HL-60 (cell line): Measurements from ENCODE around the gene ATF6.

Source experiments
- DNase-seq, 2 experiments: peaks; one replicate each; pipeline ENCODE4 v3.0.0-alpha.2; 2010 to 2020; ENCODE audit warnings: low read depth in 1 of 2, low spot score in 1 of 2
- H3K27ac ChIP-seq: fragments of 250-450 bp; sonication (Bioruptor Pico); replicated peaks from 2 replicates; pipeline ENCODE4 v1.5.1; 2020; ENCODE audit warnings: mild to moderate bottlenecking, moderate library complexity
- H3K27me3 ChIP-seq: fragments of 250-450 bp; sonication (Bioruptor Pico); 2 replicates; pipeline ENCODE4 v1.5.1; 2021; ENCODE audit warnings: mild to moderate bottlenecking, moderate library complexity; ENCODE audit not compliant: insufficient read depth, poor library complexity, severe bottlenecking
- H3K4me3 ChIP-seq: replicated peaks from 2 replicates; pipeline ENCODE4 v1.5.1; 2011; ENCODE audit warnings: mild to moderate bottlenecking, control low read depth, low read length; ENCODE audit not compliant: insufficient read depth
- CTCF ChIP-seq: IDR thresholded peaks from one replicate; pipeline ENCODE4 v1.5.1; 2011; ENCODE audit warnings: low read length, control low read depth, inconsistent platforms; ENCODE audit not compliant: insufficient read depth
- GABPA ChIP-seq: IDR thresholded peaks from 2 replicates; pipeline ENCODE4 v1.6.1; 2012; ENCODE audit warnings: low read depth
- POLR2AphosphoS5 ChIP-seq: IDR thresholded peaks from 2 replicates; pipeline ENCODE4 v1.6.1; 2012; ENCODE audit warnings: low read depth
- REST ChIP-seq: IDR thresholded peaks from 2 replicates; pipeline ENCODE4 v1.6.1; 2012; ENCODE audit warnings: low read depth; ENCODE audit not compliant: insufficient replicate concordance
- SPI1 ChIP-seq: IDR thresholded peaks from 2 replicates; pipeline ENCODE4 v1.6.1; 2012; ENCODE audit warnings: low read depth, mild to moderate bottlenecking, borderline replicate concordance

ATF6 gene

GRCh38 chr1:161907265-161907664 lies 141.1 kb downstream of the ATF6 start:
- no peak for TF ChIP-seq SPI1
- H3K27ac ChIP-seq, result no peak overlapping the region
- no peak overlapping the region for H3K4me3 ChIP-seq
- no peak for DNase-seq
- no peaks in the 10 kb centered on the region for H3K27me3 ChIP-seq

GRCh38 chr1:161908264-161908663 lies 142.1 kb downstream of the ATF6 start:
- DNase-seq, result no peak
- Histone ChIP-seq H3K4me3 (no peak overlapping the region), H3K27ac (no peak overlapping the region), H3K27me3 (no peaks in the 10 kb centered on the region)
- TF ChIP-seq SPI1 (no peak), GABPA (no peak), CTCF (no peak), REST (no peak), POLR2AphosphoS5 (no peak)

GRCh38 chr1:161910604-161911003 lies 144.5 kb downstream of the ATF6 start:
- H3K27me3 ChIP-seq, result no peaks in the 10 kb centered on the region
- no peak overlapping the region for H3K4me3 ChIP-seq
- no peak for TF ChIP-seq CTCF
- TF ChIP-seq GABPA, result no peak
- TF ChIP-seq SPI1, result no peak
- TF ChIP-seq REST, result no peak
- TF ChIP-seq POLR2AphosphoS5, result no peak
- no peak overlapping the region for H3K27ac ChIP-seq
- DNase-seq, result no peak

- H3K4me3 ChIP-seq, result no peak overlapping the region
- H3K27me3 ChIP-seq, result no peaks in the 10 kb centered on the region
- H3K27ac ChIP-seq, result no peak overlapping the region
- TF ChIP-seq GABPA (no peak), CTCF (no peak), SPI1 (no peak), REST (no peak), POLR2AphosphoS5 (no peak)
- DNase-seq, result no peak
These were observed 147.5 kb downstream of the ATF6 start for GRCh38 chr1:161913482-161914140.
